Suppressor macrophage (primary cell): ENCODE results near the gene HTR6.
A peak's percentile ranks its signal among the peaks of the same experiment; 100 is the strongest.

Source experiments
- DNase-seq, 4 experiments: peaks; one replicate each; pipeline ENCODE4 v3.0.0-alpha.2; 2020 to 2022

The HTR6 gene

DNA sequence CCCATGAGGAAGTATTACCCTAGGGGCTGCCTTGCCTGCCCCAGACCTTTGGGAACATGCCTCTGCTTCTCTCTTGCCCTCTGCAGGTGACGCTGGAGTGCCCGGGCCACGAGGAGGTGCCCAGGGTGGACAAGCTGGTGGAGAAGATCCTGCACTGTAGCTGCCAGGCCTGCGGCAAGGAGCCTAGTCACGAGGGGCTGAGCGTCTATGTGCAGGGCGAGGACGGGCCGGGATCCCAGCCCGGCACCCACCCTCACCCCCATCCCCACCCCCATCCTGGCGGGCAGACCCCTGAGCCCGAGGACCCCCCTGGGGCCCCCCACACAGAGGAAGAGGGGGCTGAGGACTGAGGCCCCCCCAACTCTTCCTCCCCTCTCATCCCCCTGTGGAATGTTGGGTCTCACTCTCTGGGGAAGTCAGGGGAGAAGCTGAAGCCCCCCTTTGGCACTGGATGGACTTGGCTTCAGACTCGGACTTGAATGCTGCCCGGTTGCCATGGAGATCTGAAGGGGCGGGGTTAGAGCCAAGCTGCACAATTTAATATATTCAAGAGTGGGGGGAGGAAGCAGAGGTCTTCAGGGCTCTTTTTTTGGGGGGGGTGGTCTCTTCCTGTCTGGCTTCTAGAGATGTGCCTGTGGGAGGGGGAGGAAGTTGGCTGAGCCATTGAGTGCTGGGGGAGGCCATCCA lies 7.8 kb upstream of the HTR6 start:
- no peak for DNase-seq

- DNase-seq = no peak
Measured at GRCh38 chr1:19657511-19657910, 7.2 kb upstream of the HTR6 start.

DNA sequence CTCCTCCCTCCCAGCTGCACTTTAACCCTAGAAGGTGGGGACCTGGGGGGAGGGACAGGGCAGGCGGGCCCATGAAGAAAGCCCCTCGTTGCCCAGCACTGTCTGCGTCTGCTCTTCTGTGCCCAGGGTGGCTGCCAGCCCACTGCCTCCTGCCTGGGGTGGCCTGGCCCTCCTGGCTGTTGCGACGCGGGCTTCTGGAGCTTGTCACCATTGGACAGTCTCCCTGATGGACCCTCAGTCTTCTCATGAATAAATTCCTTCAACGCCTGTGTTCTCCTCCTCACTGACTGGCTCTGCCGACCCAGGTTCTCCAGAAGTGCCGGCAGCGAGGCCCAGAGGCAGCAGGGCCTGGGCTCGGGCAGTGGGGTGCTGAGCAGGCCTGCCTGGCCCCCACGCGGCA lies 6.5 kb upstream of the HTR6 start:
- DNase-seq = no peak

- peak; percentile 55 to 70 (median 64) for DNase-seq
Measured at GRCh38 chr1:19661721-19662228, 2.9 kb upstream of the HTR6 start.

GRCh38 chr1:19662313-19662712 lies 2.4 kb upstream of the HTR6 start:
- DNase-seq = no peak

GRCh38 chr1:19665186-19665495 lies 466 bp downstream of the HTR6 start:
- no peak for DNase-seq

DNA sequence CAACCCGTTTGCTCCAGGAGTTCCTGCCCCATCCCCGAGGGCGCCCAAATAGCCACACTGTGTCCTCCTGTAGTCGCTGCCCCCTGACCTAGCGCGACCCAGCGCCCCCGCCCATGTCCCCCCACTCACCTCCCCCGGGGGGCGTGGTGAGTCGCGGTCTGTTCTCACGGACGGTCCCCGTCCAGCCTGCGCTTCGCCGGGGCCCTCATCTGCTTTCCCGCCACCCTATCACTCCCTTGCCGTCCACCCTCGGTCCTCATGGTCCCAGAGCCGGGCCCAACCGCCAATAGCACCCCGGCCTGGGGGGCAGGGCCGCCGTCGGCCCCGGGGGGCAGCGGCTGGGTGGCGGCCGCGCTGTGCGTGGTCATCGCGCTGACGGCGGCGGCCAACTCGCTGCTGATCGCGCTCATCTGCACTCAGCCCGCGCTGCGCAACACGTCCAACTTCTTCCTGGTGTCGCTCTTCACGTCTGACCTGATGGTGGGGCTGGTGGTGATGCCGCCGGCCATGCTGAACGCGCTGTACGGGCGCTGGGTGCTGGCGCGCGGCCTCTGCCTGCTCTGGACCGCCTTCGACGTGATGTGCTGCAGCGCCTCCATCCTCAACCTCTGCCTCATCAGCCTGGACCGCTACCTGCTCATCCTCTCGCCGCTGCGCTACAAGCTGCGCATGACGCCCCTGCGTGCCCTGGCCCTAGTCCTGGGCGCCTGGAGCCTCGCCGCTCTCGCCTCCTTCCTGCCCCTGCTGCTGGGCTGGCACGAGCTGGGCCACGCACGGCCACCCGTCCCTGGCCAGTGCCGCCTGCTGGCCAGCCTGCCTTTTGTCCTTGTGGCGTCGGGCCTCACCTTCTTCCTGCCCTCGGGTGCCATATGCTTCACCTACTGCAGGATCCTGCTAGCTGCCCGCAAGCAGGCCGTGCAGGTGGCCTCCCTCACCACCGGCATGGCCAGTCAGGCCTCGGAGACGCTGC lies 1.1 kb downstream of the HTR6 start:
- DNase-seq = no peak

DNA sequence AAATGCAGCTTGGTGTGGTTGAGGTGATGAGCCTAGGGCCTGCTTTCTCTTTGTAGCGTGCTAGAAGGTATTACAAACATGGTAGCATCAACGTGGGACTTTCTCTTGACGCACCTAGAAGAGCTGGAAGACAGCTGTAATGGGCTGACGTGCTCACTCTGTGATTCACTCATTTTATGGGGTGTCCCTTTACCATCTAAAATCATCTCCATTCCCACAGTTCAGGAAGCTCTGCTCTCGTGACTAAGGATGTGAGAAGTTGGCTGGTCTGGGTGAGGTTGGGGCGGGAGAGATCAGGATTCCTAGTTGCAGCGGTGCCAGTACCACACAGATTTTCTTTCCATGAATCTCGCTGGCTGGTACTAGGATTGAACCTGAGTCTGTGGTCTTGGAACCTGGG lies 4.2 kb downstream of the HTR6 start:
- DNase-seq = no peak

DNA sequence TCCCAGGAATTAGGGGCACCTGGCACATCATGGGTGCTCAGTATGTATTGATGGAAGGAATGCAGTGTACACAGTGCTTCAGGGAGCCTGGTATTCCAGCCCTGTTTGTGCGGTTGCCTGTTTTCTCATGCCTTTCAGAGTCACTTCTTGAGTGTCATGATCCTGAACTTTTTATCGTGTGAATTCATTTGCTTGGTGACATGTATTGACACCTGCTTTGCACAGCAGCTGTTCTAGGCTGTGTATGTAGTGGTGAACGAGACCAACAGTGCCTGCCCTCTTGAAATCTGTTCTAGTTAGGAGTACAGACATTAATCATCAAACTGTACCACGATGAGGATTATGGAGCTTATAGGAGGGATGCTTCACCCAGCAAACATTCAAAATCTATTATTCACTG lies 6.1 kb downstream of the HTR6 start:
- no peak for DNase-seq

DNA sequence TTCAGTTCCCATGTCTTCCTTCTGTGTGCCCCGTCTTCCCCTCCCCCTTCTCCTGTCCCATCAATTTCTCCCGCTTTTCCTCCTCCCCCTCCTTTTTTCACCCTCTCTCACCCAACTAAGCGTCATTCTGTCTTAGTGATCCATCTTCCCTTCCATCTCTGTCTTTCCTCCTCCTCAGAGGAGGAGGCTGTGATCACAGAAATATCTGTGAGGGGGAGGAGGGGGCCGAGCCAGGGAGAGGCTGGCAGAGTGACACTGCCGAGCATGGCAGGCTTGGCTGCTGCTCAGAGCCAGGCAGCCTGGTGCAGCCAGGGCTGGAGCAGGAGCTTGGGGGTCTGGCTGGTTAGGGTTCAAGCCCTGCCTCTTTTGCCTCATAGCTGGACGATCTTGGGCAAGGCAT lies 7.6 kb downstream of the HTR6 start:
- no peak for DNase-seq

GRCh38 chr1:19675797-19676196 lies 11.1 kb downstream of the HTR6 start:
- DNase-seq = no peak

GRCh38 chr1:19676438-19676922 lies 11.8 kb downstream of the HTR6 start:
- DNase-seq = peak in 2 of 4 experiments; percentile 47 to 50

DNA sequence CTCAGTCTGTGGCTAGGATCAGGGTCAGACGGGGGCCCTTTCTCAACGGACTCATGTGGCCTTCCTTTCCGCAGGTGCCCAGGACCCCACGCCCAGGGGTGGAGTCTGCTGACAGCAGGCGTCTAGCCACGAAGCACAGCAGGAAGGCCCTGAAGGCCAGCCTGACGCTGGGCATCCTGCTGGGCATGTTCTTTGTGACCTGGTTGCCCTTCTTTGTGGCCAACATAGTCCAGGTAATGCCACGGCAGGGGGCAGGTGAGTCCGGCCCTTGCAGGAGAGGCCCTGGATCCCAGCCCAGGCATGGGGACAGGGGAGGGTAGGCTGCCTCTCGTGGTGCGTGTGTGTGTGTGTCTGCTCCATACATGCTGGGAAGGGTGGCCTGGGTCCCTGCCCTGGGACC lies 13.8 kb downstream of the HTR6 start:
- DNase-seq = no peak

DNA sequence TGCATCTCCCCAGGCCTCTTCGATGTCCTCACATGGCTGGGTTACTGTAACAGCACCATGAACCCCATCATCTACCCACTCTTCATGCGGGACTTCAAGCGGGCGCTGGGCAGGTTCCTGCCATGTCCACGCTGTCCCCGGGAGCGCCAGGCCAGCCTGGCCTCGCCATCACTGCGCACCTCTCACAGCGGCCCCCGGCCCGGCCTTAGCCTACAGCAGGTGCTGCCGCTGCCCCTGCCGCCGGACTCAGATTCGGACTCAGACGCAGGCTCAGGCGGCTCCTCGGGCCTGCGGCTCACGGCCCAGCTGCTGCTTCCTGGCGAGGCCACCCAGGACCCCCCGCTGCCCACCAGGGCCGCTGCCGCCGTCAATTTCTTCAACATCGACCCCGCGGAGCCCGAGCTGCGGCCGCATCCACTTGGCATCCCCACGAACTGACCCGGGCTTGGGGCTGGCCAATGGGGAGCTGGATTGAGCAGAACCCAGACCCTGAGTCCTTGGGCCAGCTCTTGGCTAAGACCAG lies 14.3 kb downstream of the HTR6 start:
- DNase-seq = no peak

DNA sequence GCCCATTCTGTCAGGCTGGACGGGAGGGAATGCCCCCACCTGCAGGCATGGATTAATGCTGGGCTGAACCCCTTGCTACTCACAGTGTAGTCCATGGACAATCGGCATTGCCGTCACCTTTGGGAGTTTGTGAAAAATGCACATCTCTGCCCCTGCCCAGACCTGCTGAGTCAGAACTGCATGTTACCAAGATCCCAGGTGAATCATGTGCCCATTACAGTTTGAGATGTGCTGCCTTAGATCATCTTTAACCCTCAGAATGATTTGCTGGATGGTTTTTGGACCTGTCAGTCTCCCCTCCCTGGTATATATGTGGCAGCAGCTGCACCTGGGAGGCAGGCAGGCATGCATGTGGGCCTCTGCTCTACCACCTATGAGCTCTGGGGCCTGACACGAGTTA lies 15.0 kb downstream of the HTR6 start:
- DNase-seq = no peak

DNA sequence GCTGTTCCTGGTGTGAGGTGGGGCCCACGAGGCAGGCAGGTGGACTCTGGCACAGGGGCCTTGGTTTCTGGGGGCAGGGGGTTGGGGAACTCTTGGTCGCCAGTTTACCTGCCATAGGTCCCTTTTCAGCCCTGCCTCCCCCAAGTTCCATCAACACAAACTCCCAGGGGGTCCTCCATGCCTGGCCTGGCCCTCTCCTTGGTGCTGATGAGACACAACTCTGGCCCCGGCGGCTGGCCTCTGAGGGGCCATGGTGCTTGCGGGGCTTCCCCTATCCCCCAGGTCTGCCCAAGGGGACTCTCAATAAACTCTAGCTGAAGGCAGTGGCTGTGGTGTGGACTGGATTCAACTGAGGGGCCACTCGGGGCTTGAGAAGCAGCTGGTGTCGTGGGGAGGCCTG lies 16.0 kb downstream of the HTR6 start:
- DNase-seq = no peak

DNA sequence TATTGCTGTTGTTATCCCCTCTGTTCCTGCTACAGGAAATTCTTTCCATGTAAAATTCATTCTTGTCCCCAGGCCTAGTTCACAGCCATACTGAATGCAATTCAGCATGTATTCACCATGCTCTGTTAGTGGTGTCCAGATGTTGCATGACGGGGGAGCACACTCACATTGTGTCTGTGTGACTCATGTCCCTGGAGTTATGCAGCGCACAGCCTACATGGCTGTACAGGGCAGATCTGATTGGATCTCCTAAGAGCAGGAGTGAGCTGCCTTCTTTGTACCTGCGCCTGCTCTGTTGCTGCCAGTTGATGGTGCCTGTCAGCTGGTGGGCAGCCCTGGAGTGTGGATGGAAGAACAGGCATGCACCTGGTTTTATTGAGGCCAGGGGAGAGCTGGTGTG lies 17.6 kb downstream of the HTR6 start:
- no peak for DNase-seq

- DNase-seq = no peak
Measured at GRCh38 chr1:19682901-19683300, 18.2 kb downstream of the HTR6 start.

GRCh38 chr1:19683351-19683750 lies 18.7 kb downstream of the HTR6 start:
- no peak for DNase-seq

DNA sequence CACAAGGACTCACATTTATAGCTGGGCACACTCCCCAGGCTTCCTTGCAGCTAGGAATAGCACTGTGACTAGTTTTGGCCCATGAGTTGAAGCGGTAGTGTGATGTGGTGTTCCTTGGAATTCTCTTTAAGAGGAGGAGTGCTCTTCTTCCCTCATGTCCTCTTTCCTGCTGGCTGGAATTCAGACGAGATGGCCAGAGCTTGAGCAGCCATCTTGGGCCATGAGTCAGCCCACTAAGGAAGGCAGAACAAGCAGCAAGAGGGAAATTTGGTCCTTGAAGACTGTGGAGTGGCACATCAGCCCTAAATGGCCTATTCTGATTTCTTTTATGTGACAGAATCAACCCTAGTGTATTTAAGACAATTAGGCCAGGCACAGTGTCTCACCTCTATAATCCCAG lies 20.0 kb downstream of the HTR6 start:
- no peak for DNase-seq

- no peak for DNase-seq
Measured at GRCh38 chr1:19685994-19686393, 21.3 kb downstream of the HTR6 start.

DNA sequence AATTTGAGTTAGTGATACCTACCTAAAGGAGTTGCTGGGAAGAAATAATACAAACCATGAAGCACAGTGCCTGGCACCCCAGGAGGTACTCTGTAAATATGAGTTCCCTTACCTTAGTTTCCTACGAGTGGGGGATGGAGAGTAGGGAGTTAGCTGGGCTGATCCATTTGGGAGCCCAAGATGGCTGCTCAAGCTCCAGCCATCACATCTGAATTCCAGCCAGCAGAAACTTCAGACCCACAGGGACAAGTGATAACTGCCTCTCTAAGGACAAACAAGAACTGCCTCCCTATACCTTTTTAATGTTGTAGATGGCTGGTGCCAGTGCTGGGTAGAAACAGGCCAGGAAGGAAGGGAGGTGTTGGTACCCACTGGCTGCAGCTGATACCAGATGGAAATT lies 22.7 kb downstream of the HTR6 start:
- DNase-seq = no peak

DNA sequence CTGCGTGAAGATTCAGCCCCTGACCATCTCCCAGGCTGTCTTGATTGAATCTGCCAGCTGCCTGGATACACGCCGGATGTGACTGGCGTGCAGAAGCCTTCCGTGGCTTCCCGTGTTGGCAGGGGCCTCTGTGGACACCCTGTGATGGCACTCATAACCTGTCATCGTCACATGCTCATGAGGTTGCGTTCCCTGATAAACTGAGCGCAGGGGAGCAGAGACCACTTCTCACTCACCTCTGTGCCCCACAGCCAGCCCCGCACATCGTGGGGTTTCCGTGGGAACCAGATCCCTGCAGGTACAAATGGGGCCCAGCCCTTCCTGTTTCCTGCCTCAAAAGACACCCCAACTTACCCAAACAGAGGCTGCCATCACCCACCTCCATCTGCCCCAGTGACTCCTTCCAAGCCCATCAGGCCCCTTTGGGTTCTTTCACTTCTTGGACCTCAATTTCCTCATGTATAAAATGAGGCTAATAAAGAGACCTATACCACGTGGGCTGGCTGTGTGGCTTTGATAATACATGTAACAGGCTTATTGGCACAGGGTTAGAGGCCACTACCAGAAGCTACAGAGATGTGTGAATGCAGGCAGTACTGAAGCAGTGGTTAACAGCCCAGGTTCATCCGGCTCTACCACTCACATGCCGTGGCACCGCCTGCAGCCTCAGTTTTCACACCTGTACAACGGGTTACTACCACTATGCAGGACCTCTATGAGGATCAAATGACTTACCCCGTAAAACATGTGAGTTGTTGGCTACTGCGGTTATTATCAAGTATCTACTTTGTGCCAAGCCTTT lies 23.6 kb downstream of the HTR6 start:
- DNase-seq = no peak
